DND-41 (cell line): Measurements from ENCODE around the gene SLC16A11.

Experiments used
- ATAC-seq: fragments of 200-7000 bp; cut with Tn5 transposase; 3 replicates; pipeline ENCODE4 v1.9.1; 2021; ENCODE audit warnings: low read depth; ENCODE audit not compliant: insufficient read depth
- DNase-seq: peaks from one replicate; pipeline ENCODE4 v3.0.0-alpha.2; 2020
- H2AFZ ChIP-seq: 2 replicates; pipeline ENCODE4 v1.6.0; 2012; ENCODE audit warnings: low read depth, low read length
- H3K27ac ChIP-seq: 2 replicates; pipeline ENCODE4 v1.5.1; 2012; ENCODE audit warnings: low read length, inconsistent platforms
- H3K27me3 ChIP-seq: fragments of 200-600 bp; sonication (generic); 2 replicates; pipeline ENCODE4 v1.6.0; 2012; ENCODE audit warnings: low read length, mild to moderate bottlenecking, inconsistent platforms; ENCODE audit not compliant: insufficient read depth, poor library complexity
- H3K36me3 ChIP-seq: 2 replicates; pipeline ENCODE4 v1.5.1; 2012; ENCODE audit warnings: low read length, inconsistent platforms; ENCODE audit not compliant: insufficient read depth
- H3K4me1 ChIP-seq: 2 replicates; pipeline ENCODE4 v1.5.1; 2012; ENCODE audit warnings: mild to moderate bottlenecking, low read length; ENCODE audit not compliant: insufficient read depth
- H3K4me2 ChIP-seq: 2 replicates; pipeline ENCODE4 v1.6.0; 2012; ENCODE audit warnings: mild to moderate bottlenecking, moderate library complexity, low read length, inconsistent platforms; ENCODE audit not compliant: insufficient read depth
- H3K4me3 ChIP-seq, 2 experiments: fragments of 200-600 bp in 1 of 2; shearing (Covaris generic) in 1 of 2; 2 replicates each; pipeline ENCODE4 v1.5.1; 2012 to 2016; ENCODE audit warnings: inconsistent platforms in 2 of 2, low read length in 2 of 2, mild to moderate bottlenecking in 2 of 2, low read depth in 1 of 2, moderate library complexity in 1 of 2
- H3K79me2 ChIP-seq: 2 replicates; pipeline ENCODE4 v1.6.0; 2012; ENCODE audit warnings: low read length, inconsistent platforms; ENCODE audit not compliant: insufficient read depth
- H3K9ac ChIP-seq: 2 replicates; pipeline ENCODE4 v1.6.0; 2012; ENCODE audit warnings: low read depth, mild to moderate bottlenecking, inconsistent platforms, low read length, moderate library complexity
- H3K9me3 ChIP-seq: 2 replicates; pipeline ENCODE4 v1.5.1; 2012; ENCODE audit warnings: low read length, moderate library complexity, mild to moderate bottlenecking, inconsistent platforms; ENCODE audit not compliant: insufficient read depth, severe bottlenecking
- H4K20me1 ChIP-seq: 2 replicates; pipeline ENCODE4 v1.6.0; 2012; ENCODE audit warnings: low read length; ENCODE audit not compliant: insufficient read depth
- CTCF ChIP-seq: IDR thresholded peaks from 2 replicates; pipeline ENCODE4 v1.5.1; 2012; ENCODE audit warnings: borderline replicate concordance, low read length, moderate library complexity, mild to moderate bottlenecking; ENCODE audit not compliant: poor library complexity, severe bottlenecking; ENCODE audit errors: extremely low read depth
- EZH2 ChIP-seq: IDR thresholded peaks from 3 replicates; pipeline ENCODE4 v1.6.1; 2012; ENCODE audit warnings: borderline replicate concordance, low read depth, mild to moderate bottlenecking, moderate library complexity, low read length, inconsistent platforms; ENCODE audit not compliant: severe bottlenecking

SLC16A11 gene

GRCh38 chr17:7021993-7022778 lies 21.7 kb downstream of the SLC16A11 start:
- no peaks in the 10 kb centered on the region for H4K20me1 ChIP-seq
- peak; percentile 94 for TF ChIP-seq CTCF
- TF ChIP-seq EZH2 = no peak
- H3K36me3 ChIP-seq = peaks cover 9% of the 10 kb centered on the region
- no peaks in the 10 kb centered on the region for H3K9me3 ChIP-seq
- no peaks in the 10 kb centered on the region for H3K27me3 ChIP-seq
- H2AFZ ChIP-seq = peak overlapping the region; percentile 73
- H3K27ac ChIP-seq = no peak overlapping the region
- DNase-seq = peak; percentile 76
- peak overlapping the region; percentile 35 for H3K9ac ChIP-seq
- peak overlapping the region; percentile 61 for H3K4me2 ChIP-seq
- peak; percentile 92 for ATAC-seq
- H3K4me3 ChIP-seq = peak overlapping the region in 1 of 2 experiments; percentile 44; a peak in 1 of 4 replicates
- no peaks in the 10 kb centered on the region for H3K79me2 ChIP-seq
- peaks cover 25% of the 10 kb centered on the region for H3K4me1 ChIP-seq

GRCh38 chr17:7020894-7021664 lies 22.8 kb downstream of the SLC16A11 start:
- DNase-seq (no peak), ATAC-seq (no peak)
- Histone ChIP-seq H3K4me2 (no peak overlapping the region; the same call in 1 of the 2 replicates), H3K9me3 (no peaks in the 10 kb centered on the region), H4K20me1 (no peaks in the 10 kb centered on the region), H3K4me1 (peaks cover 36% of the 10 kb centered on the region), H3K79me2 (peaks cover 8% of the 10 kb centered on the region; the same call in 1 of the 2 replicates), H3K4me3 (no peak overlapping the region), H3K36me3 (peaks cover 18% of the 10 kb centered on the region), H2AFZ (0 out of 2 replicates have a peak overlapping the region, but pooled peaks have one; percentile 73), H3K27me3 (no peaks in the 10 kb centered on the region), H3K27ac (no peak overlapping the region), H3K9ac (peak overlapping the region; percentile 35)
- TF ChIP-seq CTCF = no peak
- no peak for TF ChIP-seq EZH2

- H3K4me1 ChIP-seq = peaks cover 47% of the 10 kb centered on the region
- H4K20me1 ChIP-seq = no peaks in the 10 kb centered on the region
- no peaks in the 10 kb centered on the region for H3K9me3 ChIP-seq
- peaks cover 10% of the 10 kb centered on the region; the same call in 1 of the 2 replicates for H3K79me2 ChIP-seq
- H3K4me2 ChIP-seq = no peak overlapping the region
- DNase-seq = no peak
- H3K4me3 ChIP-seq = no peak overlapping the region
- peaks cover 18% of the 10 kb centered on the region for H3K36me3 ChIP-seq
- TF ChIP-seq EZH2 (no peak), CTCF (no peak)
- H3K27ac ChIP-seq = no peak overlapping the region
- no peak for ATAC-seq
- no peak overlapping the region for H3K9ac ChIP-seq
- no peaks in the 10 kb centered on the region for H3K27me3 ChIP-seq
- no peak overlapping the region for H2AFZ ChIP-seq
Observed at GRCh38 chr17:7019839-7020519, 23.9 kb downstream of the SLC16A11 start.
